DND-41 (cell line): ENCODE results near the gene TMEM200C.

Experiments used
- ATAC-seq: fragments of 200-7000 bp; cut with Tn5 transposase; 3 replicates; pipeline ENCODE4 v1.9.1; 2021; ENCODE audit warnings: low read depth; ENCODE audit not compliant: insufficient read depth
- DNase-seq: peaks from one replicate; pipeline ENCODE4 v3.0.0-alpha.2; 2020
- H2AFZ ChIP-seq: 2 replicates; pipeline ENCODE4 v1.6.0; 2012; ENCODE audit warnings: low read depth, low read length
- H3K27ac ChIP-seq: 2 replicates; pipeline ENCODE4 v1.5.1; 2012; ENCODE audit warnings: low read length, inconsistent platforms
- H3K27me3 ChIP-seq: fragments of 200-600 bp; sonication (generic); 2 replicates; pipeline ENCODE4 v1.6.0; 2012; ENCODE audit warnings: low read length, mild to moderate bottlenecking, inconsistent platforms; ENCODE audit not compliant: insufficient read depth, poor library complexity
- H3K36me3 ChIP-seq: 2 replicates; pipeline ENCODE4 v1.5.1; 2012; ENCODE audit warnings: low read length, inconsistent platforms; ENCODE audit not compliant: insufficient read depth
- H3K4me1 ChIP-seq: 2 replicates; pipeline ENCODE4 v1.5.1; 2012; ENCODE audit warnings: mild to moderate bottlenecking, low read length; ENCODE audit not compliant: insufficient read depth
- H3K4me2 ChIP-seq: 2 replicates; pipeline ENCODE4 v1.6.0; 2012; ENCODE audit warnings: mild to moderate bottlenecking, moderate library complexity, low read length, inconsistent platforms; ENCODE audit not compliant: insufficient read depth
- H3K4me3 ChIP-seq, 2 experiments: fragments of 200-600 bp in 1 of 2; shearing (Covaris generic) in 1 of 2; 2 replicates each; pipeline ENCODE4 v1.5.1; 2012 to 2016; ENCODE audit warnings: inconsistent platforms in 2 of 2, low read length in 2 of 2, mild to moderate bottlenecking in 2 of 2, low read depth in 1 of 2, moderate library complexity in 1 of 2
- H3K79me2 ChIP-seq: 2 replicates; pipeline ENCODE4 v1.6.0; 2012; ENCODE audit warnings: low read length, inconsistent platforms; ENCODE audit not compliant: insufficient read depth
- H3K9ac ChIP-seq: 2 replicates; pipeline ENCODE4 v1.6.0; 2012; ENCODE audit warnings: low read depth, mild to moderate bottlenecking, inconsistent platforms, low read length, moderate library complexity
- H3K9me3 ChIP-seq: 2 replicates; pipeline ENCODE4 v1.5.1; 2012; ENCODE audit warnings: low read length, moderate library complexity, mild to moderate bottlenecking, inconsistent platforms; ENCODE audit not compliant: insufficient read depth, severe bottlenecking
- H4K20me1 ChIP-seq: 2 replicates; pipeline ENCODE4 v1.6.0; 2012; ENCODE audit warnings: low read length; ENCODE audit not compliant: insufficient read depth
- CTCF ChIP-seq: IDR thresholded peaks from 2 replicates; pipeline ENCODE4 v1.5.1; 2012; ENCODE audit warnings: borderline replicate concordance, low read length, moderate library complexity, mild to moderate bottlenecking; ENCODE audit not compliant: poor library complexity, severe bottlenecking; ENCODE audit errors: extremely low read depth
- EZH2 ChIP-seq: IDR thresholded peaks from 3 replicates; pipeline ENCODE4 v1.6.1; 2012; ENCODE audit warnings: borderline replicate concordance, low read depth, mild to moderate bottlenecking, moderate library complexity, low read length, inconsistent platforms; ENCODE audit not compliant: severe bottlenecking

The TMEM200C gene

GRCh38 chr18:5840025-5840424, 55.3 kb downstream of the TMEM200C start:
- Histone ChIP-seq H3K4me1 (no peaks in the 10 kb centered on the region), H3K4me2 (no peak overlapping the region), H2AFZ (no peak overlapping the region), H3K27me3 (no peaks in the 10 kb centered on the region), H3K9ac (no peak overlapping the region), H3K9me3 (no peaks in the 10 kb centered on the region), H3K79me2 (no peaks in the 10 kb centered on the region), H4K20me1 (no peaks in the 10 kb centered on the region), H3K27ac (no peak overlapping the region), H3K4me3 (no peak overlapping the region), H3K36me3 (no peaks in the 10 kb centered on the region)
- TF ChIP-seq EZH2 (no peak), CTCF (no peak)
- DNase-seq (no peak), ATAC-seq (no peak)

- H3K4me3 ChIP-seq: no peak overlapping the region
- H4K20me1 ChIP-seq: no peaks in the 10 kb centered on the region
- no peaks in the 10 kb centered on the region for H3K27me3 ChIP-seq
- TF ChIP-seq CTCF (no peak), EZH2 (no peak)
- no peaks in the 10 kb centered on the region for H3K36me3 ChIP-seq
- no peak for DNase-seq
- no peak overlapping the region for H2AFZ ChIP-seq
- H3K9ac ChIP-seq: no peak overlapping the region
- H3K4me1 ChIP-seq: no peaks in the 10 kb centered on the region
- H3K27ac ChIP-seq: no peak overlapping the region
- no peaks in the 10 kb centered on the region for H3K9me3 ChIP-seq
- ATAC-seq: no peak
- no peak overlapping the region for H3K4me2 ChIP-seq
- H3K79me2 ChIP-seq: no peaks in the 10 kb centered on the region
Measured at GRCh38 chr18:5839102-5839501, 56.2 kb downstream of the TMEM200C start.
